Activated naive CD8-positive, alpha-beta T cell treated with anti-CD3 and anti-CD28 coated beads, Interleukin-2, amount 50 U/mL, for 24 hours (primary cell): ENCODE data around the gene CRACR2A.

Experiments used
- ATAC-seq: fragments of 150-1000 bp; cut with Tn5 transposase; one replicate; pipeline ENCODE4 v1.10.0; 2021
- DNase-seq: peaks from one replicate; pipeline ENCODE4 v3.0.0; 2021
- H3K27ac Mint-ChIP-seq: one replicate; pipeline ENCODE4 v1.8.0; 2021; ENCODE audit warnings: mild to moderate bottlenecking, mixed read lengths
- H3K27me3 Mint-ChIP-seq: one replicate; pipeline ENCODE4 v1.8.0; 2021; ENCODE audit warnings: mixed read lengths
- H3K36me3 Mint-ChIP-seq: one replicate; pipeline ENCODE4 v1.8.0; 2021; ENCODE audit warnings: low read depth, mixed read lengths
- H3K4me1 Mint-ChIP-seq: one replicate; pipeline ENCODE4 v1.8.0; 2021; ENCODE audit warnings: mixed read lengths
- H3K4me3 Mint-ChIP-seq: one replicate; pipeline ENCODE4 v1.8.0; 2021; ENCODE audit warnings: mild to moderate bottlenecking, moderate library complexity, mixed read lengths
- H3K9me3 Mint-ChIP-seq: one replicate; pipeline ENCODE4 v1.8.0; 2021; ENCODE audit warnings: mixed read lengths

The CRACR2A gene

DNA sequence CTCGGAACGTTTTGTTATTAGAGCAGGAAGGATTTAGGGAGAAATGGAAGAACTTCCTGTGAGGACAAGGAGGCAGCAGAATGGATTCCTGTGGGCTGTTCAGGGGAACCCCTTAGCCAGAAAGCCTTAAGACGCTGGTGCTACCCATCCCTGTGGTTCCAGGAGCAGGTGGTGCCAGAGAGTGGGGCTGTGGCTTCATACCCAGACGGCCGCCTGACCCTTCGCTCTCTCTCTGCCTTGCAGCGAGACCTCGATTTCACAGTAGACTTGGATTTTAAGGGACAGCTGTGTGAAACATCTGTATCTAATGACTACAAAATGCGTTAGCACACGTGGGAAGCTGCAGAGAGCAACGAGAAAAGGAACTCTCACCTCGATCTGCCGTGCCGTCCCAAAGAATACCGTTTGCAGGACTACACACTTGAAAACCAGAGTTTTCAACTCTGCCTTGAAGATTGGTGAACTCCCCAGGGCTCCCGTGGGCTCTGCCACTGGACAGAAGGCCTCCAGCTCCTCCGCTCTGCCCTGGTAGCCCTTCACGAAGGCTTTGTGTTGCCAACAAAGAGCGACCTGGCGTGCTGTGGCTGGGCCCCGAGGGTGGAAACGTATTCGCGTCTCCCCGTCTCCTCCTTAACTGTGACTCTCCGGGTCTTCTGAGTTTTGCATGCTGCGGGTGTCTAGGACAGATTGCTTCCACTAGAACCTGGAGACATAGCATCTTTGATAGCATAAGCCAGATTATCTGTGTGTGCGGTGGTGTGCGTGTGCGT lies 159.9 kb downstream of the CRACR2A start:
- DNase-seq (no peak), ATAC-seq (no peak)

DNA sequence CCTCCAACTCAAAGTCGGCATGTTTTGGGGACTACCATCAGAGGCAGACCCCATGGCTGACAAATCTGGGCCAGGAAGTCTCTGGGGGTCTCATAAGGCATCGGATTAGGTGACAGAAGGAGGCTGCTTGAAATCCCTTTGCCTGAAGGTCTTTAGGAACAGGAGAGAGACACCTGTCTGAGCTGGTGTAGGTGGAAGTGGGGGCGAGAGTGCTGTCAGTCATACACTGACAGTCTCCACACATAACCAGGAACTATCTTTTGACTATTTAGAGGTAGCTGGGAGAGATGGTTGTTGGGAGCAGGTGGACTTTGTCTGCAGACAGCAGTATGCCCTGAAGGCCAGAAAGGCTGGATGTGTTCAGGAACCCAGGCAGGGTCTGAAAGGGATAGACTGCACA lies 163.2 kb downstream of the CRACR2A start:
- Mint-ChIP-seq H3K27ac (no peak overlapping the region), H3K9me3 (no peaks in the 10 kb centered on the region), H3K27me3 (peaks cover 7% of the 10 kb centered on the region), H3K4me3 (no peak overlapping the region), H3K4me1 (no peaks in the 10 kb centered on the region), H3K36me3 (no peaks in the 10 kb centered on the region)
- DNase-seq (no peak), ATAC-seq (no peak)

More for the DNA sequence above, 159.9 kb downstream of the CRACR2A start:
- no peaks in the 10 kb centered on the region for H3K4me1 Mint-ChIP-seq
- no peaks in the 10 kb centered on the region for H3K36me3 Mint-ChIP-seq
- H3K9me3 Mint-ChIP-seq: no peaks in the 10 kb centered on the region
- H3K27me3 Mint-ChIP-seq: peaks cover 3% of the 10 kb centered on the region
- no peak overlapping the region for H3K4me3 Mint-ChIP-seq
- H3K27ac Mint-ChIP-seq: no peak overlapping the region

GRCh38 chr12:3587402-3588013 lies 165.4 kb downstream of the CRACR2A start:
- ATAC-seq (no peak), DNase-seq (no peak)
- Mint-ChIP-seq H3K9me3 (no peaks in the 10 kb centered on the region), H3K4me3 (no peak overlapping the region), H3K27ac (no peak overlapping the region), H3K4me1 (no peaks in the 10 kb centered on the region), H3K36me3 (no peaks in the 10 kb centered on the region), H3K27me3 (peaks cover 7% of the 10 kb centered on the region)

DNA sequence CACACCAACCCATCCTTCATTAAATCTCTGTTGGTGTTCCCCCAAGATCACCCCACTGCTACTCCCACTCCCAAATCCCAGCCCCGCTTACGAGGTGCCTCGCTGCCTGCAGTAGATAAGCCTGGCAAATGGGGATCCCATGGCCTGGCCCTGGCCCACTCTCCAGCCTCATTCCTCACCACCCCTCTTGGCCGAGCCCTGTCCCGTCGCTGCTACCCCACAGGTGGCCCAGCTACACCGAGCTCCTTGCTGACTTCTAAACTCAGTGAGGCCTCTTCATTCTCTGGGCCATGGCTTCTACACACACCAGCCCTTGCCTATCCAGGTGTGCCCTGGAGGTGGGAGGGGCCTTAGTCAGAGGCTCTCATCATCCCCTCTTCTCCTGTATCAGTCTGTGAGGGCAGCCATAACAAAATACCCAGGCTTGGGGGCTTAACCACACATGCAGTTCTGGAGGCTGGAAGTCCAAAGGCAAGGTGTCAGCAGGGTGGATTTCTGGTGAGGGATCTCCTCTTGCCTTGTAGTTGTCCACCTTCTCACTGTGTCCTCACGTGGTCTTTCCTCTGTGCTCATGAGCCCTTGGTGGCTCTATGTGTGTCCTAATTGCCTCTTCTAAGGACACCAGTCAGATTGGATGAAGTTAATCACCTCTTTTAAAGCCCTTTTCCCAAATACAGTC lies 169.1 kb downstream of the CRACR2A start:
- Mint-ChIP-seq H3K27ac (no peak overlapping the region), H3K27me3 (peaks cover 7% of the 10 kb centered on the region), H3K9me3 (no peaks in the 10 kb centered on the region), H3K36me3 (no peaks in the 10 kb centered on the region), H3K4me1 (no peaks in the 10 kb centered on the region), H3K4me3 (no peak overlapping the region)
- DNase-seq (no peak), ATAC-seq (no peak)

- H3K27me3 Mint-ChIP-seq: peaks cover 2% of the 10 kb centered on the region
- H3K4me1 Mint-ChIP-seq: no peaks in the 10 kb centered on the region
- no peaks in the 10 kb centered on the region for H3K36me3 Mint-ChIP-seq
- H3K27ac Mint-ChIP-seq: no peak overlapping the region
- no peak for ATAC-seq
- H3K9me3 Mint-ChIP-seq: no peaks in the 10 kb centered on the region
- no peak overlapping the region for H3K4me3 Mint-ChIP-seq
- no peak for DNase-seq
Observed at GRCh38 chr12:3580094-3580749, 172.7 kb downstream of the CRACR2A start.

GRCh38 chr12:3579446-3580093 lies 173.3 kb downstream of the CRACR2A start:
- Mint-ChIP-seq H3K4me1 (no peaks in the 10 kb centered on the region), H3K27me3 (no peaks in the 10 kb centered on the region), H3K27ac (no peak overlapping the region), H3K9me3 (no peaks in the 10 kb centered on the region), H3K36me3 (no peaks in the 10 kb centered on the region), H3K4me3 (no peak overlapping the region)
- DNase-seq (no peak), ATAC-seq (no peak)

GRCh38 chr12:3578557-3578956 lies 174.4 kb downstream of the CRACR2A start:
- Mint-ChIP-seq H3K4me3 (no peak overlapping the region), H3K27ac (no peak overlapping the region)
- no peak for ATAC-seq

DNA sequence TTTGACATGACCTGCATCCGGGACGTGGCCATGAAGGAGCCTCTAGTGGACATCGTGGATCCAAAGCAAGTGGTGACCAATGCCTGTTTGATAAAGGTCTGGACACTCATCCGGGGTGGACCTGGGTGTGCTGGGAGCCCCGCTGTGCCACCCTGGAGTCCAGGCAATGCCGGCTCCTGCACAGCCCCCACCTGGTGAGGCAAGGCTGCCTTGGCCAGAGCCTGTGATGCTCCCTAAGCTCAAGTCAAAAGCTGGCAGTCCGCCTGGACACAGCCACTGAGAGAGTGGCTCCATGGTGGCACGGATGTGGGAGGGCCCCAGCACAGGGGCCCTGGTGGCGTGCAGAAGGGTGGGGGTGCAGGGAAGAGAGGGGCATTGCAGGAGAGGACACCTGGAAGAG lies 176.0 kb downstream of the CRACR2A start:
- ATAC-seq: no peak
- H3K27me3 Mint-ChIP-seq: peaks cover 2% of the 10 kb centered on the region

More at GRCh38 chr12:3578557-3578956, 174.4 kb downstream of the CRACR2A start:
- no peaks in the 10 kb centered on the region for H3K4me1 Mint-ChIP-seq
- no peak for DNase-seq
- no peaks in the 10 kb centered on the region for H3K27me3 Mint-ChIP-seq
- no peaks in the 10 kb centered on the region for H3K9me3 Mint-ChIP-seq
- H3K36me3 Mint-ChIP-seq: no peaks in the 10 kb centered on the region

GRCh38 chr12:3574986-3575385 lies 177.9 kb downstream of the CRACR2A start:
- no peaks in the 10 kb centered on the region for H3K9me3 Mint-ChIP-seq
- DNase-seq (no peak), ATAC-seq (no peak)
- no peak overlapping the region for H3K4me3 Mint-ChIP-seq
- no peaks in the 10 kb centered on the region for H3K4me1 Mint-ChIP-seq
- H3K36me3 Mint-ChIP-seq: no peaks in the 10 kb centered on the region
- H3K27ac Mint-ChIP-seq: no peak overlapping the region
- peaks cover 2% of the 10 kb centered on the region for H3K27me3 Mint-ChIP-seq

More for the DNA sequence above, 176.0 kb downstream of the CRACR2A start:
- H3K36me3 Mint-ChIP-seq: no peaks in the 10 kb centered on the region
- H3K9me3 Mint-ChIP-seq: no peaks in the 10 kb centered on the region
- DNase-seq: no peak
- H3K4me3 Mint-ChIP-seq: no peak overlapping the region
- H3K4me1 Mint-ChIP-seq: no peaks in the 10 kb centered on the region
- H3K27ac Mint-ChIP-seq: no peak overlapping the region

DNA sequence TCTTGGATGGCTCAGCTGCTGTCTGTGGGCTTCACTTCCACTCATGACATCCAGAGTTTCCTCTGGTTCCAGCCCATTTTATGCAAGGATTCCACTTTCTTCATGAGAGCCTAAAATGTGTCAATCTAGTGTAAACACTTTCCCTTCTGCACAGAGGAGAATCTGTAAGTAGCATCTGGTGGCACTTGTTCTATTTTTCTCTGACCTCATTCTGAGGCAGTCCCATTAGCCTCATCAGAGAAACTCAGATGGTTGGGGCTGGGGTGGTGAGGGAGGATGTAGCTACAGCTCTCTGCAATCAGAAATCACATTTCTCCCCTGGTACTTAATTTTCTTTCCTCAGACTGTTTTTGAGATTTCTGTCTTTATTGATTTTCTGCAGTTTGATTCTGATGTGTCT lies 180.3 kb downstream of the CRACR2A start:
- Mint-ChIP-seq H3K36me3 (no peaks in the 10 kb centered on the region), H3K9me3 (no peaks in the 10 kb centered on the region), H3K27ac (no peak overlapping the region), H3K4me3 (no peak overlapping the region), H3K4me1 (no peaks in the 10 kb centered on the region), H3K27me3 (peaks cover 2% of the 10 kb centered on the region)
- ATAC-seq (no peak), DNase-seq (no peak)

- Mint-ChIP-seq H3K9me3 (no peaks in the 10 kb centered on the region), H3K36me3 (no peaks in the 10 kb centered on the region), H3K27me3 (peaks cover 2% of the 10 kb centered on the region), H3K4me1 (no peaks in the 10 kb centered on the region), H3K27ac (no peak overlapping the region), H3K4me3 (no peak overlapping the region)
- DNase-seq (no peak), ATAC-seq (no peak)
Observed at GRCh38 chr12:3571724-3572123, 181.2 kb downstream of the CRACR2A start.

- H3K4me3 Mint-ChIP-seq: no peak overlapping the region
Observed at GRCh38 chr12:3571323-3571722, 181.6 kb downstream of the CRACR2A start.

GRCh38 chr12:3568695-3569094 lies 184.2 kb downstream of the CRACR2A start:
- H3K36me3 Mint-ChIP-seq: no peaks in the 10 kb centered on the region
- H3K27me3 Mint-ChIP-seq: peaks cover 6% of the 10 kb centered on the region
- no peaks in the 10 kb centered on the region for H3K4me1 Mint-ChIP-seq
- ATAC-seq: no peak
- no peak overlapping the region for H3K4me3 Mint-ChIP-seq
- no peak overlapping the region for H3K27ac Mint-ChIP-seq
- no peak for DNase-seq
- no peaks in the 10 kb centered on the region for H3K9me3 Mint-ChIP-seq

More at GRCh38 chr12:3571323-3571722, 181.6 kb downstream of the CRACR2A start:
- Mint-ChIP-seq H3K27ac (no peak overlapping the region), H3K9me3 (no peaks in the 10 kb centered on the region), H3K36me3 (no peaks in the 10 kb centered on the region), H3K27me3 (peaks cover 2% of the 10 kb centered on the region), H3K4me1 (no peaks in the 10 kb centered on the region)
- DNase-seq (no peak), ATAC-seq (no peak)

- H3K9me3 Mint-ChIP-seq: no peaks in the 10 kb centered on the region
- H3K36me3 Mint-ChIP-seq: no peaks in the 10 kb centered on the region
- H3K27me3 Mint-ChIP-seq: peaks cover 4% of the 10 kb centered on the region
- H3K4me1 Mint-ChIP-seq: no peaks in the 10 kb centered on the region
- ATAC-seq (no peak), DNase-seq (no peak)
- no peak overlapping the region for H3K4me3 Mint-ChIP-seq
- no peak overlapping the region for H3K27ac Mint-ChIP-seq
Observed at GRCh38 chr12:3565985-3566384, 186.9 kb downstream of the CRACR2A start.
